ENCODE results near the gene HS6ST2.

GRCh38 chrX:132648895-132649294 is 309.5 kb downstream of the HS6ST2 start:
- TF ChIP-seq POLR2A (IDR thresholded peaks at IDR 0.05) (no peak), CTCF (IDR thresholded peaks at IDR 0.05) (no peak)
